Mesenchymal stem cell (in vitro differentiated cells and primary cell): ENCODE measurements around the gene GALNT10.

Experiments
- DNase-seq: peaks from one replicate; pipeline ENCODE4 v3.0.0-alpha.2; 2013
- H2AFZ ChIP-seq: one replicate; pipeline ENCODE4 v1.6.1; 2013; ENCODE audit warnings: low read depth, mild to moderate bottlenecking, control low read depth, inconsistent platforms, low read length, moderate library complexity
- H2AK5ac ChIP-seq: 2 replicates; pipeline ENCODE4 v1.6.1; 2013; ENCODE audit warnings: low read length, moderate library complexity, mild to moderate bottlenecking, inconsistent platforms; ENCODE audit not compliant: severe bottlenecking
- H2BK120ac ChIP-seq: one replicate; pipeline ENCODE4 v1.6.1; 2013; ENCODE audit warnings: low read depth, mild to moderate bottlenecking, inconsistent platforms, low read length, moderate library complexity
- H2BK12ac ChIP-seq, 2 experiments: one replicate each; pipeline ENCODE4 v1.6.1; 2013; ENCODE audit warnings: inconsistent platforms in 2 of 2, low read length in 2 of 2, mild to moderate bottlenecking in 2 of 2, moderate library complexity in 2 of 2, control low read depth in 1 of 2
- H2BK15ac ChIP-seq: one replicate; pipeline ENCODE4 v1.6.1; 2013; ENCODE audit warnings: mild to moderate bottlenecking, low read depth, inconsistent platforms; ENCODE audit not compliant: poor library complexity, severe bottlenecking
- H2BK5ac ChIP-seq: 2 replicates; pipeline ENCODE4 v1.6.1; 2013; ENCODE audit warnings: low read depth, mild to moderate bottlenecking, low read length, control low read depth, inconsistent platforms; ENCODE audit not compliant: poor library complexity, severe bottlenecking
- H3K14ac ChIP-seq, 2 experiments: one replicate each; pipeline ENCODE4 v1.6.1; 2013; ENCODE audit warnings: inconsistent platforms in 2 of 2, low read length in 2 of 2, control low read depth in 1 of 2, mild to moderate bottlenecking in 1 of 2, moderate library complexity in 1 of 2
- H3K18ac ChIP-seq, 2 experiments: one replicate each; pipeline ENCODE4 v1.6.1; 2013; ENCODE audit warnings: inconsistent platforms in 2 of 2, low read length in 2 of 2, control low read depth in 1 of 2, low read depth in 1 of 2, mild to moderate bottlenecking in 1 of 2
- H3K23ac ChIP-seq, 2 experiments: one replicate each; pipeline ENCODE4 v1.6.1; 2013; ENCODE audit warnings: inconsistent platforms in 2 of 2, low read length in 2 of 2, mild to moderate bottlenecking in 2 of 2, moderate library complexity in 2 of 2, control low read depth in 1 of 2
- H3K27ac ChIP-seq: 2 replicates; pipeline ENCODE4 v1.5.1; 2013; ENCODE audit warnings: mild to moderate bottlenecking, moderate library complexity, low read length, control low read depth, inconsistent platforms; ENCODE audit not compliant: poor library complexity, severe bottlenecking
- H3K27me3 ChIP-seq, 2 experiments: 2 replicates each; pipeline versions ENCODE4 v1.6.1 to v1.7.0; 2013; ENCODE audit warnings: low read length in 2 of 2, mild to moderate bottlenecking in 2 of 2, moderate library complexity in 2 of 2, control low read depth in 1 of 2, inconsistent platforms in 1 of 2; ENCODE audit not compliant: control insufficient read depth in 1 of 2, insufficient read depth in 1 of 2
- H3K36me3 ChIP-seq, 2 experiments: 2 replicates each; pipeline versions ENCODE4 v1.6.1 to v1.7.0; 2013; ENCODE audit warnings: low read length in 2 of 2, control low read depth in 1 of 2, inconsistent platforms in 1 of 2, low read depth in 1 of 2, mild to moderate bottlenecking in 1 of 2; ENCODE audit not compliant: insufficient read depth in 2 of 2, control insufficient read depth in 1 of 2
- H3K4ac ChIP-seq, 2 experiments: one replicate each; pipeline ENCODE4 v1.6.1; 2013; ENCODE audit warnings: inconsistent platforms in 2 of 2, low read length in 2 of 2, mild to moderate bottlenecking in 2 of 2, moderate library complexity in 2 of 2, control low read depth in 1 of 2, low read depth in 1 of 2
- H3K4me1 ChIP-seq: 2 replicates; pipeline ENCODE4 v1.6.1; 2013; ENCODE audit warnings: low read depth, low read length, control low read depth; ENCODE audit not compliant: control insufficient read depth, insufficient read depth
- H3K4me2 ChIP-seq: 2 replicates; pipeline ENCODE4 v1.6.1; 2013; ENCODE audit warnings: low read length, mild to moderate bottlenecking, inconsistent platforms; ENCODE audit not compliant: poor library complexity, severe bottlenecking
- H3K4me3 ChIP-seq, 2 experiments: 2 replicates each; pipeline versions ENCODE4 v1.5.1 to v1.7.0; 2013; ENCODE audit warnings: low read length in 2 of 2, mild to moderate bottlenecking in 2 of 2, control low read depth in 1 of 2, low read depth in 1 of 2; ENCODE audit not compliant: insufficient read depth in 1 of 2
- H3K79me1 ChIP-seq: replicated peaks from 2 replicates; pipeline ENCODE4 v1.6.1; 2013; ENCODE audit warnings: mild to moderate bottlenecking, control low read depth, low read length, inconsistent platforms; ENCODE audit not compliant: poor library complexity, severe bottlenecking
- H3K9ac ChIP-seq: 2 replicates; pipeline ENCODE4 v1.7.0; 2013; ENCODE audit warnings: mild to moderate bottlenecking, low read length, moderate library complexity
- H3K9me3 ChIP-seq: 2 replicates; pipeline ENCODE4 v1.7.0; 2013; ENCODE audit warnings: mild to moderate bottlenecking, low read length; ENCODE audit not compliant: control insufficient read depth
- H4K8ac ChIP-seq: one replicate; pipeline ENCODE4 v1.6.1; 2013; ENCODE audit warnings: inconsistent platforms, mild to moderate bottlenecking, low read length, moderate library complexity
- H4K91ac ChIP-seq: one replicate; pipeline ENCODE4 v1.6.1; 2013; ENCODE audit warnings: mild to moderate bottlenecking, low read length, inconsistent platforms
- WGBS: methylation state at CpG from one replicate; pipeline ENCODE4 v1.1.7; 2013; ENCODE audit warnings: mixed read lengths; 5-methylcytosine and 5-hydroxymethylcytosine counted together

The GALNT10 gene

DNA sequence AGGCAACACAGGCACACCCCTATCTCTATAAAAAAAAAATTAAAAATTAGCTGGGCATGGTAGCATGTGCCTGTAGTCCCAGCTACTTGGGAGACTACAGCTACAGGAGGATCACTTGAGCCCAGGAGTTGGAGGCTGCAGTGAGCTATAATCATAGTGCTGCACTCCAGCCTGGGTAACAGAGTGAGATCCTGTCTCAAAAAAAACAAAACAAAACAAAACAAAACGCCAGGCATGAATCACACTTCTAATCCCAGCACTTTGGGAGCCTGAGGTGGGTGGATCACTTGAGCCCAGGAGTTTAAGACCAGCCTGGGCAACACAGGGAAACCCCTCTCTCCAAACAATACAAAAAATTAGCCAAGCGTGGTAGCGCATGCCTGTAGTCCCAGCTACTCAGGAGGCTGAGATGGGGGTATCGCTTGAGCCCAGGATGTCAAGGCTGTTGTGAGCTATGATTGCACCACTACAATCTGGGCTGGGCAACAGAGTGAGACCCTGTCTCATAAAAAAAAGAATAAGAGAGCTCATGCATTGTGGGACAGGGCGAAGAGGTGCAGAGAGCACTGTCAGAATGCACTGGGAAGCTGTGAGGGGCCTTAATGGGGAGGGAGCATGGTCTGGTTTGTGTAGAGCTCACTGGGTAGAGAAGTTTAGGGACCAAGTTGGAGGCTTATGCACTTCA, 246.9 kb downstream of the GALNT10 start:
- no peak overlapping the region for H4K8ac ChIP-seq
- H2BK5ac ChIP-seq: no peak overlapping the region
- no peak overlapping the region for H3K4me2 ChIP-seq
- H3K27me3 ChIP-seq: no peaks in the 10 kb centered on the region
- H2BK12ac ChIP-seq: no peak overlapping the region
- H2AFZ ChIP-seq: no peak overlapping the region
- H3K4me3 ChIP-seq: no peak overlapping the region
- no peak overlapping the region for H2BK120ac ChIP-seq
- no peak for DNase-seq
- H2AK5ac ChIP-seq: no peak overlapping the region
- 86% methylated on average over 5 of the region's 5 CpGs for WGBS
- H3K9ac ChIP-seq: no peak overlapping the region
- H3K79me1 ChIP-seq: peaks cover 3% of the 10 kb centered on the region
- H3K27ac ChIP-seq: no peak overlapping the region
- peaks cover 19 to 79% of the 10 kb centered on the region in 2 experiments for H3K36me3 ChIP-seq
- no peak overlapping the region for H3K4ac ChIP-seq
- no peak overlapping the region for H3K23ac ChIP-seq
- no peak overlapping the region for H4K91ac ChIP-seq
- H3K4me1 ChIP-seq: no peaks in the 10 kb centered on the region
- H2BK15ac ChIP-seq: no peak overlapping the region
- H3K18ac ChIP-seq: no peak overlapping the region
- H3K14ac ChIP-seq: no peak overlapping the region
- no peaks in the 10 kb centered on the region for H3K9me3 ChIP-seq

DNA sequence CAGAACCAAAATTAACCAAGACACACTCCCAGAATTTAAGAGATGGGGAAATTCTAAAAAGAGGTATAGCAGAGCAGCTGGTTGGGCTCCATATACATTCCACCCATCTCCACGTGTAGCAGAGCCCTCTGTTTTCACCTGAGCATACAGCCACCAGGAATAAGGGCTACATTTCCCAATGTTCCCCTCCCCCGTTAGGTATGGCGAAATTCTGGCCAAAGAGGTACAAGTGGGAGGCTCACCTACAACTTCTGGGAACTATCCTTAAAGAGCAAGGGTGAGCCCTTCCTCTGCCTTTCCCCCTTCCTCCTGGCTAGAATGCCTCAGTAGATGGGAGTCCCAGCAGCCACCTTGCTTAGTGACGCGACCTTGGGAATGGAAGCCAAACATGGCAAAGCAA, 250.0 kb downstream of the GALNT10 start:
- Histone ChIP-seq H4K91ac (no peak overlapping the region), H3K79me1 (peaks cover 11% of the 10 kb centered on the region), H2BK12ac (no peak overlapping the region), H2AFZ (no peak overlapping the region), H2AK5ac (no peak overlapping the region), H3K9ac (no peak overlapping the region), H3K14ac (no peak overlapping the region), H3K18ac (no peak overlapping the region), H3K4ac (no peak overlapping the region), H4K8ac (no peak overlapping the region), H2BK5ac (no peak overlapping the region), H3K4me1 (peaks cover 5% of the 10 kb centered on the region), H3K27me3 (no peaks in the 10 kb centered on the region), H2BK120ac (no peak overlapping the region), H3K36me3 (peaks cover 15 to 70% of the 10 kb centered on the region in 2 experiments), H3K27ac (no peak overlapping the region), H3K4me3 (no peak overlapping the region), H3K4me2 (no peak overlapping the region), H3K9me3 (no peaks in the 10 kb centered on the region), H2BK15ac (no peak overlapping the region), H3K23ac (no peak overlapping the region)
- DNase-seq: no peak
- WGBS: 90% methylated on average over 5 of the region's 5 CpGs

DNA sequence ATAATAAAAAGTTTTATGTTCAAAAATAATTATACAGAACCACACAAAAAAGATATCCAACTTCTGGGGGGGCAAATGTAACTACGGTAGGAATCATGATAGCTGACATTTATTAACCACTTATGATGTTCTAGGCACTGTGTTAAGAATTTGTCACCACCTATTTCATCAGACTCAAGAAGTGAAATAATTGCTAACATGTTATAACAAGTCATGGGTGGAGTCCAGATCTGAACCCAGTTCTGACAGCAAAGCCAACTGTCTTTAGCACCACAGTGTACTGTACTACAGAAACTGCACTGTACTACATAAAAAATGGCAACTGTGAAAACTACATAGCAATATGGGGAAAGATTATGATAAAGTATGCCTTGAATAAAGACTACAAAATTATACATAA, 252.3 kb downstream of the GALNT10 start:
- Histone ChIP-seq H3K27me3 (no peaks in the 10 kb centered on the region), H2AFZ (no peak overlapping the region), H2BK5ac (no peak overlapping the region), H3K27ac (no peak overlapping the region), H3K9ac (no peak overlapping the region), H2AK5ac (no peak overlapping the region), H2BK12ac (no peak overlapping the region), H3K18ac (no peak overlapping the region), H3K79me1 (peaks cover 11% of the 10 kb centered on the region), H2BK120ac (no peak overlapping the region), H3K23ac (no peak overlapping the region), H3K4ac (no peak overlapping the region), H2BK15ac (no peak overlapping the region), H3K9me3 (no peaks in the 10 kb centered on the region), H3K36me3 (peaks cover 11 to 49% of the 10 kb centered on the region in 2 experiments), H3K14ac (no peak overlapping the region), H3K4me1 (peaks cover 6% of the 10 kb centered on the region), H4K91ac (no peak overlapping the region), H3K4me3 (no peak overlapping the region), H3K4me2 (no peak overlapping the region), H4K8ac (no peak overlapping the region)
- no peak for DNase-seq
- 100% methylated on average over 1 of the region's 1 CpG for WGBS

DNA sequence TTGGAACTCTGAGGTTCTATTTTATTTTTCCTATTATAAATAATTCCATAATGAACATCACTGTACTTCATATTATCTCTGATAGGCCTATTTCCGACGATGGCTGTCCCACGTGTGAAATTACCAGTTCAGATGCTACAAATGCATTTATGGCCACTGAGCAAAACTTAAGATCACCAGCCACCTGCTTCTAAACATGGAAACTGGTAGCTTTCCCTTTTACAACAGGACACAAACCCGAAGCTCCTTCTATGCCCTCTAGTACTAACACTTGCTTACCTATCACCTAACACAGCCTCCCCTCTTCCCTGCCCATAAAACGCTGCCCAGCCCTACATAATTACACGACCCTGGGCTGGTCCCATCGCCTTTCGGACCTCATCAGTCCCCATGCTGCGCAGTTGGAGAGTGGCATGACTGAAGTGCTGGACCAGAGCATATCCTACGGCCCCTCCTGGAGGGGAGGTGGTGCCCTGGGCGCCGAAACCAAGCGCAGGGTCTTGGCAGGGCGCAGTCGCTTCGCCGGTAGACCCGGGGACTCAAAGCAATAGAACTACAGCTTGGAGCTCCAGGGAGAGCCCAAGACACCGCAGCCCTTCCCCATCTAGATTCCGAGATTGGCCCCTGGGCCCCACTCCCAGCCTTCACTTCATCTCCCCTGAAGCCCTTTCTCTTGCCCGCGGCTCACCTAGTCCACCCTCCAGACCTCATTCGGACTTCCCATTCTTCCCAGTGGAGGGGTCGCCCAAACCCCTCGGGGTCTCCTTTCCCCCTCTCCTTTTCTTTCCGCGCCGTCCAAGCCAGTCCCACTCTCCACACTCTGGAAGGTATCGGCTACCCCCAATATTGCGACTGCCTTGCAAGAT, 254.3 kb downstream of the GALNT10 start:
- no peak overlapping the region for H3K27ac ChIP-seq

More for the DNA sequence above, 254.3 kb downstream of the GALNT10 start:
- Histone ChIP-seq H3K4ac (peak overlapping the region in 1 of 2 experiments; percentile 32), H3K4me1 (peaks cover 6% of the 10 kb centered on the region), H3K18ac (peak overlapping the region; percentile 14 to 94), H3K4me2 (peak overlapping the region; percentile 94), H4K91ac (no peak overlapping the region), H2AFZ (peak overlapping the region; percentile 98), H3K9ac (peak overlapping the region; percentile 92), H3K27me3 (no peaks in the 10 kb centered on the region), H3K36me3 (peaks cover 6 to 30% of the 10 kb centered on the region in 2 experiments), H3K23ac (peak overlapping the region in 1 of 2 experiments; percentile 85), H2BK5ac (no peak overlapping the region), H3K14ac (peak overlapping the region in 1 of 2 experiments; percentile 75), H2BK120ac (no peak overlapping the region), H2AK5ac (no peak overlapping the region), H3K79me1 (peaks cover 21% of the 10 kb centered on the region), H4K8ac (peak overlapping the region; percentile 76), H3K9me3 (no peaks in the 10 kb centered on the region), H2BK12ac (peak overlapping the region in 1 of 2 experiments; percentile 23), H3K4me3 (peak overlapping the region; percentile 90 to 97), H2BK15ac (no peak overlapping the region)
- WGBS: 10% methylated on average over 30 of the region's 30 CpGs
- DNase-seq: peak; percentile 21
